Ishikawa (cell line): ENCODE results near the gene KRTAP10-11.

Source experiments
- CEBPB ChIP-seq: IDR thresholded peaks from 2 replicates; pipeline ENCODE4 v1.6.1; 2012
- CREB1 ChIP-seq: IDR thresholded peaks from 2 replicates; pipeline ENCODE4 v1.6.1; 2012; ENCODE audit warnings: low read depth
- EGR1 ChIP-seq: IDR thresholded peaks from 2 replicates; pipeline ENCODE4 v1.6.1; 2012
- EP300 ChIP-seq: IDR thresholded peaks from 2 replicates; pipeline ENCODE4 v1.6.1; 2012; ENCODE audit warnings: borderline replicate concordance
- FOXM1 ChIP-seq: IDR thresholded peaks from 2 replicates; pipeline ENCODE4 v1.6.1; 2012; ENCODE audit warnings: low read depth, borderline replicate concordance
- MAX ChIP-seq: IDR thresholded peaks from 2 replicates; pipeline ENCODE4 v1.6.1; 2012
- NFIC ChIP-seq: IDR thresholded peaks from 2 replicates; pipeline ENCODE4 v1.6.1; 2012
- RAD21 ChIP-seq: IDR thresholded peaks from 2 replicates; pipeline ENCODE4 v1.6.1; 2012; ENCODE audit warnings: low read depth
- REST ChIP-seq: IDR thresholded peaks from 2 replicates; pipeline ENCODE4 v1.6.1; 2012; ENCODE audit warnings: low read depth, mild to moderate bottlenecking
- TAF1 ChIP-seq: IDR thresholded peaks from 2 replicates; pipeline ENCODE4 v1.6.1; 2012; ENCODE audit warnings: low read depth, mild to moderate bottlenecking
- TCF12 ChIP-seq: IDR thresholded peaks from 2 replicates; pipeline ENCODE4 v1.6.1; 2012; ENCODE audit warnings: low read depth
- TEAD4 ChIP-seq: IDR thresholded peaks from 2 replicates; pipeline ENCODE4 v1.6.1; 2012
- USF1 ChIP-seq: IDR thresholded peaks from 2 replicates; pipeline ENCODE4 v1.6.1; 2012
- YY1 ChIP-seq: IDR thresholded peaks from 2 replicates; pipeline ENCODE4 v1.6.1; 2012; ENCODE audit warnings: low read depth
- ZBTB7A ChIP-seq: IDR thresholded peaks from 2 replicates; pipeline ENCODE4 v1.6.1; 2012; ENCODE audit warnings: low read depth

Gene KRTAP10-11

GRCh38 chr21:44695184-44695583 is 49.0 kb downstream of the KRTAP10-11 start:
- TF ChIP-seq USF1 (no peak), RAD21 (no peak)

GRCh38 chr21:44695641-44696040 is 49.4 kb downstream of the KRTAP10-11 start:
- TF ChIP-seq REST (no peak), YY1 (no peak), TAF1 (no peak), FOXM1 (no peak), EP300 (no peak), CEBPB (no peak), TEAD4 (no peak), ZBTB7A (no peak), MAX (no peak), EGR1 (no peak), CREB1 (no peak)

- TF ChIP-seq REST (no peak), ZBTB7A (no peak), USF1 (no peak), CREB1 (no peak), MAX (no peak), EP300 (no peak), CEBPB (no peak), TEAD4 (no peak), FOXM1 (no peak), YY1 (no peak), TCF12 (no peak), NFIC (no peak), TAF1 (no peak), EGR1 (no peak), RAD21 (no peak)
These were observed 50.4 kb downstream of the KRTAP10-11 start for GRCh38 chr21:44696572-44696971.
